NCI-H524 treated with DMSO at 0.1 percent for 48 hours (cell line): Measurements from ENCODE around the gene PCSK1.
"Not testable (repeated sequence)": the region's sequence is repeated elsewhere in the genome, so short reads cannot be mapped to it uniquely, and the experiment has no call there.

Experiments used
- DNase-seq: peaks from one replicate; lab custom pipeline; 2025; lab: John Stamatoyannopoulos, UW

Gene PCSK1

GRCh38 chr5:96372726-96373380, 60.2 kb downstream of the PCSK1 start:
- no peak for DNase-seq

DNA sequence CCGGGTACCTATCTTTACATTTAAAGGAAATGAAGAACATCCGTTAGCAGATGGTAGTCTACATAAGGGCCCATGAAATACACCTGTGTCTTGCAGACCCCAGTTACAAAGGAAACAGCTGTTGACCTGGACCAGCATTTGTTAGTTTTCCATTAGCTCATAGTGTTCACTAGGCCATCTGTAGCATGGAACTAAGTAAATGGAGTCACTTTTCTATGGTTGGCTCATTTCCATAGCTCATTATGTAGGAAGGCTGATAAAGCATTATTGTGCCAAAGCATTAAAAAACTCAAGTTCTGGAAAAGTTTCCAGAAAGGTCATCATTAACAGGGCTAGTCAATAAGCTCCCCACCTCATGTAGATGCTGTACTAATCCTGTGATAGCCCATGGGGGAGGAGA, 62.1 kb downstream of the PCSK1 start:
- DNase-seq, result peak; percentile 50

DNA sequence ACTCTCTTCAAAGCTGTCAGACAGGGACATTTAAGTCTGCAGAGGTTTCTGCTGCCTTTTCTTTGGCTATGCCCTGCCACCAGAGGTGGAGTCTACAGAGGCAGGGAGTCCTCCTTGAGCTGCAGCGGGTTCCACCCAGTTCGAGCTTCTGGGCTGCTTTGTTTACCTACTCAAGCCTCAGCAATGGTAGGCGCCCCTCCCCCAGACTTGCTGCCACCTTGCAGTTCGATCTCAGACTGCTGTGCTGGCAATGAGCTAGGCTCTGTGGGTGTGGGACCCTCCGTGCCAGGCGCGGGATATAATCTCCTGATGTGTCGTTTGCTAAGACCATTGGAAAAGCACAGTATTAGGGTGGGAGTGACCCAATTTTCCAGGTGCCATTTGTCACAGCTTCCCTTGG, 65.7 kb downstream of the PCSK1 start:
- DNase-seq, result not testable (repeated sequence)

DNA sequence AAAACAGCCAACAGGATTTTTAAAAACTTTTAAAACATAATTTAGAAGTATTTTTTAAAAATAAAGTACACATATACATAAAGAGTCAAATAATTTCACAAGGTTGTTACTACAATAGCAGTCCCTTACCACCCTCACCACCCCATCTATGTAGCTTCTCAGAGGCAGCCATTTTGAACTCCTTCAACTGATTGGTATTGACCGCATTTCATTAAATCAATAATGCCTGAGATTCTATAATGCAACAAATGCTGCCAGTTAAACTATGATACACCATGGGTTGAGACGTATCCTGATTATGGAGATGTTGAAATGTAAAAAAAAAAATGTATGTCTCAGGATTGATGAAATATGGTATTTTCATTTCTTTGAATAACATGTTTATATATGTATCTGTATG, 78.8 kb downstream of the PCSK1 start:
- DNase-seq, result no peak

GRCh38 chr5:96353220-96353619, 79.8 kb downstream of the PCSK1 start:
- DNase-seq, result no peak

- DNase-seq, result no peak
Measured at GRCh38 chr5:96350678-96351077, 82.4 kb downstream of the PCSK1 start.

- peak; percentile 46 for DNase-seq
Measured at GRCh38 chr5:96348536-96348935, 84.5 kb downstream of the PCSK1 start.

DNA sequence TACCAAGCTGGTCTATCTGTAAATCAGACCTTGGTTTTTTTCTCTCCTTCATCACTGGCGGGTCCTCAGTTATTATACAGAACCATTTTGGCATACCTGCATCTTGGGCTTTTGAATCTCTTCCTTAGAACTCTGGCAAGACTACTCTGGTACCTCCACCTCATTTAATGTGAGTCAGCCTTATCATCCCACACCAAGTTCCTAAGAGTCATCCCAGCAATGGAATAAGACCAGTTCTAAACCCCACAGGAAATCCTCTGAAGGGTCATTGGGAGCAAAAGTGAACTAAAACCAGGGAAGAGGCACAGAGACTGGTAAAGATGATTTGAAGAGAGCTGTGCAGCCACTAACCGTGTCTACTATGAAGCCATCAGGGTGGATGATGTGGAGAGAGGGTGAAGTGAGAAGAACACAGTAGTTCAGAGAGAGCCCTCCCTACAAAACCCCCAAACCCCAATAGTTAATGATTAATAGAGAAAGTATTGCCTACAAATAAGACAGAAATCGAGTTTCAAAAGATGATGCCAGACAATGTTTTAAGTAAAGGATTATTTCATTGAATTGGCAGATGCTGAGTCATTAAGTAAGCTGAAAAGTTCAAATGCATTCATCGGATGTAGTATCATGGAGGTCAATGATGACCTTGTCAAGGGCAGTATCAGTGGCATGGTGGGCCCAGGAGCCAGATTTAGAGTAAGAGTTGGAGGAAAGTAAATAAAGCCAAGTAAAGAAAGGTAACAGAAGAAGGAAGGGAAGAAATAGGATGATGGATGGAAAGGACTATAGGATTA, 85.4 kb downstream of the PCSK1 start:
- no peak for DNase-seq

DNA sequence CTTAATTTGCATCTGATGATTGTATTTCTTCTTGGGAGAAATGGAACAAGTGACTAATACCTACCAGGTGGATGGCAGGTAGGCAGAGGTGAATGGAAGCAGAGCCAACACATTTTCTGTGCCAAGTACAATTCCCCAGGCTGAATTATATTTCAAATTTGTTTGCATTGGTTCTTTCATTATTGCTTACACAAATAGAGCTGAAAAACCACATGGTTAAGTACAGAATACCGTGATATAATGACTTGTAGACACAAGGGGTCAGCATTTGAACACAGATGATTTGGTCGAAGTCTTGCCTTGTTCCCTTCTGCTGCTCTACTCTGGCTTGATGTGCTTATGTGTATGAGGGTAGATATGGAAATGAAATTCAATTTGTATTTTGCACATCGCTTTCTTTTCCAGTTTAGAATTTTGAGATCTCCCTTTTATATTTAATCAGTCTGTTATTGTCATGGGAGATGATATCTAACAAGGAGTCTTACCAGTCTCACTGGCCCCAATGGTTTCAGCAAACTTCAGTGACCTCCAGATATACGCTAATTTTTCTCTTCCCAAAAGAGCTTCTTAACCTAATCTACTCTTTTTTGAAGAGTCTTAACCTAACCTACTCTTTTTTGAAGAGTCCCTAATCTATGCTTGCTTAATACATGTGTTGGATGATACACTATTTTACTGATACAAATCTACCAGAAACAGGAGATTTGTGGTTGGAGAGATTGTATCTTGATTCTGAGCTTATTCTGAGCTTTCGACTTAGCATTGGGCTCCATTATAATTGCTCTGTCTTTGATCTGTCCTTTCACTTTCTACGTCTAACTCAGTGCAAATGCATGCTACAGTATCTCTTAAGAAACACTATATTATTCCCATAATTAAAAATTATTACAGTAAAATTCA, 88.1 kb downstream of the PCSK1 start:
- peak; percentile 20 for DNase-seq

- no peak for DNase-seq
Measured at GRCh38 chr5:96343094-96343493, 90.0 kb downstream of the PCSK1 start.

DNA sequence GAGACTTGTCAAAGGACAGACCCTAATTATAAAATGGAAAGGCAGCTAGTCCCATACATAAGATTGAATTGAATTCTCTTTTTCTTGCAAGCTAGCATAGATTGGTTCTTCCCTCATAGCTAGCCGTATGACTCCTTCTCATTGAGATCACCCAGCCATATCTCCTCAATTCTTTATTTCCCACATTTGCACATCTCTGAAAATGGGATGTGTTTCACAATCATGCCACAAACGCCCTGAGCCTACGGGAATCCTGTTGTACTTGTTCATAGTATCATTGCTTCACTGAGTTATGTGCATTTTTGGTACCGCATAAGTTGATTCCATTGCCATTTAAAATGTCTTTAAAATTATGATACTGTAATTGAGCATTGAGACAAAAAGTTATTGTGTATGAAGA, 90.5 kb downstream of the PCSK1 start:
- DNase-seq, result no peak
